ENCODE data around the gene TOP2A.

The TOP2A gene

GRCh38 chr17:40347319-40348135 lies 70.2 kb downstream of the TOP2A start:
- no peak overlapping the region for H3K27ac ChIP-seq

DNA sequence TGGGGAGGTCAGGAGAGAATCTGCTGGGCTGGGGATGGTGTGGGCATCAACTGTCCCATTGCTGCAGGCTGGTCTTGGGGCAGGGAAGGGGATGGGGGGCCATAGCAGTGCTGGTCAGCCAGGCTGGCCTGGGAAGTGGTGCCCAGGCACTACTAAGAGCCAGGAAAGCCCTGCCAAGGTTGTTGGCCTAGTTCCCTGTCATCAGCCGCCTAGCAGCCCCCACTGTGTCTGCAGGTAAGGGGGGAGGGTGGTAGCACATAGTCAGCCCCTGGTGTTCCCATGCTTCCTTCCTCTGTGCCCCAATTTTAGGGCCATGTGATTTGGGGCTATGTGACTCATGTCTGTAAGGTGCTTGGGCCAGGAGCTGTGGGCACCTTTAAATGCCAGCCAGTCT lies 70.9 kb downstream of the TOP2A start:
- no peak overlapping the region for H3K27ac ChIP-seq
- no peak for TF ChIP-seq CTCF (IDR thresholded peaks at IDR 0.05)

More at GRCh38 chr17:40347319-40348135, 70.2 kb downstream of the TOP2A start:
- no peak for TF ChIP-seq ZFX (IDR thresholded peaks at IDR 0.05; ENCODE audit: borderline replicate concordance)

DNA sequence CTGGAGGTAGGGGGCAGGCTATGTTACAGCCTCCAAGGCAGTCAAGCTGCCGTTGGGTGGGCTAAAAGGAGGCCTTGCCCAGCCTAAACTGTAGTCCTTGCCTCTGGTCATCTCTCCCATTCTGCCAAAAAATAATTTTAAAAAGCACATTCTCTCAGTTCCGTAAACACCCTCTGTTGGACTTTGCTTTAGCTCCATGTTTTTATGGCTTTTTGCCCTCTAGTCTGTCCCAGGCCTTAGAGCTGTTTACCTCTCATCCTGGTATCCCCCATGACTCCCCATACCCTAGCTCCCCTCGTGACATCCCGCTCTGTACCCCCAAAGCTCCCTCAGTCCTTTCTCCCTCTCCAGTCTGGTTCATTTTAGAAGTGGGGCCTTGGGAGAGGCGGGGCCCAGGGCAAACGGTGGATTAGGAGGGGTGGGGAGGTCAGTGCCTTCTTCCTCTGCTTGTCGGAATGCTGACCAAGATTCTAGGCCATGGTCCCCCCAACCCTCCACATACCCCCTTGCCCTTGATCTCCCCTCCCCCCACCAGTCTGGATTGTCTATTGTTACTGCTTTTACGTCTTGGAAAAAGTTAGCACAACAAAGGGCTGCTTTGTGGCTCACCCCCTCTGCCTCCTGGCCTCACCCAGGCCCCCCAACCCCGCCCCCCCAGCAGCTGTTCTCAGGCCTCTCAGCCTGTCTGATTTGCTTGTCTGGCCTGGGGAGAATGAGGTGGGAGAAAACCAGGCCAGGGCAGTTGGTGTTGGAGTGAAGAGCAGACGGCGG lies 71.5 kb downstream of the TOP2A start:
- peak overlapping the region; percentile 73 for H3K27ac ChIP-seq
- TF ChIP-seq CTCF (IDR thresholded peaks at IDR 0.05) = no peak
- no peak for TF ChIP-seq ZFX (IDR thresholded peaks at IDR 0.05; ENCODE audit: borderline replicate concordance)

GRCh38 chr17:40345161-40345993 lies 72.3 kb downstream of the TOP2A start:
- no peak for TF ChIP-seq ZFX (IDR thresholded peaks at IDR 0.05; ENCODE audit: borderline replicate concordance)
- no peak for TF ChIP-seq CTCF (IDR thresholded peaks at IDR 0.05)
- peak overlapping the region; percentile 73 for H3K27ac ChIP-seq

DNA sequence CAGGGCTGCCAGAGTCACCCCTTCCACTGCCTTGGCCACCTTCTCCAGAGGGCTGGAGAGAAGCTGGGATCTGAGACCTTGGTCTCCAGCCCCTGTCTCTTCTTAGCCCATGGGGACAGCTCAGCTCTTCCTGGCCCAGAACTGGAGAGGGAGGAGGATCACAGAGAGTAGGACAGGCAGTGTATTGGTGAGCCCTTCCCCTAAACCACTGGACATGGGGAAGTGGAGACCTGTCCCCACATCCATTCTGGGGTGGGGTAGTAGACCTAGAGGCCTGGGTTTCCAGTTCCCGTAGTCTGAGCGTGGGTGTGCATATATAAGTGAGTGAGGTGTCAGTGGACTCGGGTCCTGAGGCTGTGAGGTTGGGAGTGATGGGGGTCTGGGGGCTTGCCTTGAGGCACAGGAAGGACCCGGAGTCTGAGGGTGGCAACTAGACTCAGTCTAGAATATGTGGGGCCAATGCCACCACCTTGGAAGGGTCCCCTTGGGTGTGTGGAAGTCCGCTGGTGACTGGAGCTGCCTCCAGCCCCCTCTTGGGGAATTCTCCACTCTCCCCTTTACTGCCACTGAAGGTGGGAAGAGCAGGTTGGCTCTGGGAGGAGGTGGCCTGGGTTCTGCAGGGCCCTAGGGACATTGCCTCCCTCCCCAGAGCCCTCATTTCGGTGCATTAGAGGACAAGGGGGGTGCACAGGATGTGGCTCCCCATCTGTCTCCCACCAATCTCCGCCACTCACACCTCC lies 73.1 kb downstream of the TOP2A start:
- peak overlapping the region; percentile 73 for H3K27ac ChIP-seq
- no peak for TF ChIP-seq ZFX (IDR thresholded peaks at IDR 0.05; ENCODE audit: borderline replicate concordance)
- TF ChIP-seq CTCF (IDR thresholded peaks at IDR 0.05) = no peak

- TF ChIP-seq ZFX (IDR thresholded peaks at IDR 0.05; ENCODE audit: borderline replicate concordance) = no peak
- no peak for TF ChIP-seq CTCF (IDR thresholded peaks at IDR 0.05)
- H3K27ac ChIP-seq = no peak overlapping the region
Measured at GRCh38 chr17:40343219-40344119, 74.2 kb downstream of the TOP2A start.

All from 22Rv1 (cell line).